Hematopoietic multipotent progenitor cell treated with erythropoietin and hydrocortisone succinate and interleukin-3 and kit ligand, for 4 days (in vitro differentiated cells): ENCODE results near the gene CRYGS.
"Not testable (repeated sequence)": the region's sequence is repeated elsewhere in the genome, so short reads cannot be mapped to it uniquely, and the experiment has no call there.

Experiments
- DNase-seq: peaks from one replicate; pipeline ENCODE4 v3.0.0-alpha.2; 2015

CRYGS gene

GRCh38 chr3:186516646-186517045 lies 27.5 kb downstream of the CRYGS start:
- no peak for DNase-seq

- peak; percentile 81 for DNase-seq
Measured at GRCh38 chr3:186515125-186515524, 29.1 kb downstream of the CRYGS start.

DNA sequence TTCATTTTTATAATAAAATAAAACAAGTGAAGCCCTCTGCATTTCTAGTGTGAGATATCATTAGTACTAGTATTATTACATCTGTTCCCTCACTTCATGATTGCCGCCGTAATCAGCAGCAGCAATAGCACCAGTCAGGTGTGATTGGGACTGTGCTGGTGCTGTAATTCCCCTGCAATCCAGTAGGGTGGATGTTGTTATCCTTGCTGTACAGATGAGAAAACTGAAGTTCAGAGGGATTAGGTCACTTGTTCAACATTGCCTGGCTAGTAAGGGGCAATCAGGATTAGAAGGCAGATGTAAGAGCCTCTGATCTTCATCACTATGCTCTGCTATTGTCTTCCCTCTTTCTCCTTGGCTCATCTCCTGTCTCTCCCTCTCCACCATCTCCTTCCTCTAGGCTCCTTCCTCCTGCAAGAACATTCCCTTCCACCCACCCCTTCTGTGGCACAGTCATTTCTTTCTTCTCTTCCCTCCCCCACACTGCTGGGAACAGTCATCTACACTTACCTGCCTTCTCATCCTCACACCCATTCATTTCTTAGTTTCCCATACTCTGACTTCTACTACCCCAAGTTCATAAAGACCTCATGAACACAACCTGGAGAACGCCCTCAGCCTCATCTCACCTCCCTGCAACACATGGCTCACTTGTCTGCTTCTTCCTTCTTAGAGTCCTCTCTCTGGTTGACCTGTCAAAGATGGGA lies 29.7 kb downstream of the CRYGS start:
- peak; percentile 38 for DNase-seq

GRCh38 chr3:186513386-186513785 lies 30.8 kb downstream of the CRYGS start:
- DNase-seq: no peak

DNA sequence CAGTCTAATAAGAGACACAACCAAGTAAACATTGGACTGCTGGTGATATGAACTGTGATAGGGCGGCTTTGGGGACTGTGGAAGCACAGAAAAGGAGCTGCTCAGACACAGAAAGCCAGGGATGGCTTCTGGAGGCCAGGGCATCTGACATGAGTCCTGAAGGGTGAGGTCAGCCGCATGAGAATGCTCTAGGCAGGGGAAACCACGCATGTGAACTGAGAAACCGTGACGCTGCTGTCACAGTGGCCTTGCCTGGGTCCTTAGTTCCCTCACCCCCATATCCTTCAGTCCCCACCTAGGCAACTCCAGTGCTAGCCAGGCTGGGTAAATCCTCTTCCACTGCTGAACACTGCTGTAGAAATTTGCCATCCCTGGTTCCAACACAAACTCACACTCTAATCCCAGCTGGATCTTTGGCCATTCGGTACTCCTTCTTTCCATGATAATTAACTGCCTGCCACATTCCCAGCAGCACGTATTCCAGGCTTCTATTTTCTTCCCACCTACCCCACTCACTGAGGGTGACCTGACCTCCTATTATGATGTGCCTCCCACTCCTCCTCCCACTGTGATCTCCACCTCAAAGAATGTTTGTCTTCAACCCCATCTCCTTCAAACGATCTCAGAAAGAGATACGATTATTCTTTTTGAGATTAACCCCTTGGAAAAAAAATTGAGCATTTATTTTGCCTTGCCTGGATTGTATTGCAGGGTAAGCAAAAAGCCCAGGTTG lies 31.4 kb downstream of the CRYGS start:
- no peak for DNase-seq

DNA sequence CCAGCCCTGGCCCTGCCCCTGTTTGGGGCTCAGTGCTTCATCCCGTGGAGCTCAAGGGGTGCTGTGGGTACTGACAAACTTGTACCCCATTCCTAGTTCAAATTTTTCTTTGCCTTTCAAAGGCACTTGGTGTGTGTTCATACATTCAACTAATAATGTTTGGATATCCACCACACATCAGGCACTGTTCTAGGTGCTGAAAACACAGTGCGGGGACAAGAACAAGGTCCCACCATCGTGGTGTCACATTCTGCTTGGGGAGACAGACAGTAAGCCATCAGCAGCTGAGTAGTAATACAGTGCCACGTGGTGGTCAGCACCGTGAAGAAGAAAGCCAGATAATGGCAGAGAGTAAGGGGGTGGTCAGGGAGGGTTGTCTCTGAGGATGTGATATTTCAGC lies 32.5 kb downstream of the CRYGS start:
- DNase-seq: no peak

GRCh38 chr3:186511245-186511644 lies 32.9 kb downstream of the CRYGS start:
- no peak for DNase-seq

DNA sequence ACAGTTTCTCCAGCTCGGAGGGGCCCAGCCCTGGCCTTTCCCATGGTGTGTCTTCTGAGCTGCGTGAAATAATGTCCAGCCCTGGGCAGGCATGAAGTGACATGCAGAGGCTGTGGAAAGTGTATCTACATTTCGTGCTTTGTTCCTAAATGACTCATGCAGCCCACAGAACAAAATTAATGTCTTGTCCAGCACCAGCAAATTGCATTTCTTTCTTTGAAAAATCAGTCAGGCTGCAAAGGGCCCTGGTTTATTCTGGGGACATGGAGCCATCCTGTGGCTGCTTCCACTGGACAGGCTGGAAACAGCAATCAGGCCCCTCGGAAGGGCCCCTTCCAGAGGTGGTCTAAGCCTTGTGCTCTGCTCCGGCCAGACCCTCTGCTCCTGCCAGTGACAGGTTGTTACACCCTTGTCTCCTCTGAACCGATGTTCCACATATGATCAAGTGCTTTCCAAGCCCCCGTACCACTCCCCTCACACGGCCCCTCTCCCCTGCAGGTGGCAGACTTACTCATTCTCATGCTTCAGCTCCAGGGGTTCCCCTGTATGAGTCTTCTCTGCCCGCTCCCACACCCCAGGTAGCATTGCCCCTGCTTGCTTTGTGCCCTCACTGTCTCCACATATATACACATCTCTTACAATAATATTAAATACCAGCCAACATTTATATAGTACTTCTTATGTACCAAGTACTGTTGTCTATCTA lies 33.7 kb downstream of the CRYGS start:
- no peak for DNase-seq

DNA sequence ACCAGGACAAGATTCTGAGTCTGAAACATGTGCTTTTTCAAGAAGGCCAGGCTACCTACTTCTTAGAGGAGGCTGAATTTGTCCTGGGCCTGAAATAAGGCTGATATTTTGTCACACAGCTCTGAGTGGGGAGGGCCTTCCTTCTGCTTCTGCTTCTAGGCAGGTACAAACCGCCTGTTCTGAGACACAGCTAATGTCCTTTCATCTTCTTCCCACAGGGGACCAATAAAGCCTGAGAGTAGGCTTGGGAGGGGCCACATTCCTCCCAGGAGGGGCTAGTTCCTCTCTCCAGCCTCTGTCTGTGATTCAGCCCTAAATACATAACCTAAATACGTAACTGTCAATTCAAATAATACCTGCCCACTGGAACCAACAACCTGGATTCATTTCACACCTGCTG lies 34.8 kb downstream of the CRYGS start:
- DNase-seq: no peak

GRCh38 chr3:186506857-186507256 lies 37.3 kb downstream of the CRYGS start:
- DNase-seq: no peak

GRCh38 chr3:186506191-186506739 lies 37.9 kb downstream of the CRYGS start:
- DNase-seq: no peak

- DNase-seq: no peak
Measured at GRCh38 chr3:186502966-186503712, 41.0 kb downstream of the CRYGS start.

DNA sequence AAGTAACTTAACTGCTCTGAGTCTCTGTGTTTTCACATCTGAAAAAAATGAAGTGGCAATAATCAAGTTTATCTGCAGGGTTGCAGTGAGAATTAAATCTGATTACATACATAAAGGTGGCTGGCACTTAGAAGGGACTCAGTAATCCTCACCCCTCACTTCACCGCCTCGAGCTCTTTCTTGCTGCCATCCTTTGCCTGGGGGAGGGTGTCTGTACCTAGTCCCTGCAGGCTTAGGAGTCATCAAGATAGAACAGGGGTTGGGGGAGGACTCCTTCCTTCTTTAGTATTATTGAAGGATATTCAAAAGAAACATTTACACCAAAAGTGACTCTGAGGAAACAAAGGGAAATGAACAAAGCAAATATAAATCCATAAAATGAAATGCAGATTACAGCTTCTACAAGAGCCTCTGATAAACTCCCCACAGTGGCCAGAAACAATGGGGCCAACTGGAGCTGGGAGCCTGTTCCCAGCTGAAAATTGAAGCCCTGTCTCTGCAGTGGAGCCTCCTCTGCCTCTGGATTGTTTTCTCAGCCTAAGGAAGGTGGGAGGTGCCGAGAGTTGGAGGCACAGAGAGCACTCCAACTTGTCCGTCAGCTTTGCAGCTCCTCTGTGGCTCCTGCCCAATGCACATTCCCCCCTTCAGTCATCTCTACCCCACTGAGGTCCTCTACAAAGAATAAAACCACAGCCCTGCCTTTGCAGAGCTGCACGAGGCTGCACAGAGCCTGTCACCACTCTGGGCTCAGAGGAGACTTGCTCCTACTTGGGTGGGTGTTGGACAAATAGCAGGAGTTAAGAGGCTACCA lies 41.8 kb downstream of the CRYGS start:
- DNase-seq: peak; percentile 15

DNA sequence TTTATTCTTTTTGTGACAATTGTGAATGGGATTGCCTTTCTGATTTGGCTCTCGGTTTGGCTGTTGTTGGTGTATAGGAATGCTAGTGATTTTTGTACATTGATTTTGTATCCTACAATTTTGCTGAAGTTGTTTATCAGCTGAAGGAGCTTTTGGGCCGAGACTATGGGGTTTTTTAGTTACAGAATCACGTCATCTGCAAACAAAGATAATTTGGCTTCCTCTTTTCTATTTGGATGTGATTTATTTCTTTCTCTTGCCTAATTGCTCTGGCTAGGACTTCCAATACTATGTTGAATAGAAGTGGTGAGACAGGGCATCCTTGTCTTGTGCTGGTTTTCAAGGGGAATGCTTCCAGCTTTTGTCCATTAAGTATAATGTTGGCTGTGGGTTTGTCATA lies 44.2 kb downstream of the CRYGS start:
- DNase-seq: not testable (repeated sequence)

DNA sequence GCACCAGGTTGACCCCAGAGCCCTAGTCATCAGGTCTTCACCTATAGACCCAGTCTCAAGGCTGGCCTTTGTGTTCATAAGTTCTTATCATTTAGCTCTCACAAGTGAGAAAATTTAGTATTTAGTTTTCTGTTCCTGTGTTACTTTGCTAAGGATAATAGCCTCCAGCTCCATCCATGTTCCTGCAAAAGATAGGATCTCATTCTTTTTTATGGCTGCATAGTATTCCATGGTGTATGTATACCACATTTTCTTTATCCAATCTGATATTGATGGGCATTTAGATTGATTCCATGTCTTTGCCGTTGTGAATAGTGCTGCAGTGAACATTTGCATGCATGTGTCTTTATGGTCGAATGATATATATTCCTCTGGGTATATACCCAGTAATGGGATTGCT lies 46.2 kb downstream of the CRYGS start:
- DNase-seq: not testable (repeated sequence)

DNA sequence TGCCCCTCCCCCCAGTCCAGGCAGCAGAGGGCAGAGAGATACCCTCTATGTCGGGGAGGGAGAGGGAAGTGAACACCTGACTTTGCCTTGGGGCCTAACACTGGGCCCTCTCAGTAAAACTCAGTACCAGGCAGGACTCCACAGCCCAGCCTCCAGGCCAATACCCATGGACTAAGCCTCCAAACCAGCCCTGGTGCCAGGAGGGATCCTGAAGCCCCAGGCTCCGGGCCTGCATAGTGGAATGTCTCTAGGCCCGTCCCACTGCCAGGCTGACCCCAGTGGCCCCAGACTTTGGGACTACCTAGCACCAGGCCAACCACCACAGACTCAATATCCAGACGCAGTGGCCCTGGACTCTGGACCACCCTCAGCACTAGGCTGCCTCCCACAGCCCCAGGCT lies 46.6 kb downstream of the CRYGS start:
- no peak for DNase-seq

GRCh38 chr3:186496635-186497034 lies 47.5 kb downstream of the CRYGS start:
- no peak for DNase-seq

GRCh38 chr3:186496016-186496415 lies 48.2 kb downstream of the CRYGS start:
- no peak for DNase-seq

- no peak for DNase-seq
Measured at GRCh38 chr3:186493525-186494255, 50.5 kb downstream of the CRYGS start.

- DNase-seq: no peak
Measured at GRCh38 chr3:186492385-186492984, 51.7 kb downstream of the CRYGS start.

DNA sequence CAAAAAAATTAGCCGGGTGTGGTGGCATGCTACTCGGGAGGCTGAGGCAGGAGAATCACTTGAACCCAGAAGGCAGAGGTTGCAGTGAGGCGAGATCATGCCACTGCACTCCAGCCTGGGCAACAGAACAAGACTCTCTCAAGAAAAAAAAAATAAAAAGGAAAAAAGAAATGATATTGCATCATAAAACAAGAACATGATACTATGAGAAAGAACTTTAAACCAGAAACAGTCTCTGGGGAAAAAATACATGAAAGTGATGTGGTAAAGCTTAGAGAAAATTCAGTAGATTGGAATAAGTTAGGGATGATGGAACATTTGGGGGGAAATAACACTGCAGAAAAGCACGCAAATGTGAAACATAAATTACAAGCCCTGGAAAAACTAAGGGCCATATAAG lies 54.7 kb downstream of the CRYGS start:
- DNase-seq: no peak
